ENCODE data around the gene ARHGEF25. TPM values are rescaled to one million over a fixed set of nuclear protein-coding genes. Genes with fewer than 3 reads are reported as not detected.
"Not testable (repeated sequence)": the region's sequence is repeated elsewhere in the genome, so short reads cannot be mapped to it uniquely, and the experiment has no call there.

The ARHGEF25 gene
- total RNA-seq, 1 donor, result 23.9 TPM

- H3K4me3 ChIP-seq (ENCODE audit: insufficient read depth, low read length), result no peak overlapping the region
- no peaks in the 10 kb centered on the region for H4K20me1 ChIP-seq (ENCODE audit: insufficient read depth, low read length)
- peaks cover 3% of the 10 kb centered on the region for H3K4me1 ChIP-seq (ENCODE audit: insufficient read depth, low read length)
- H3K79me2 ChIP-seq (ENCODE audit: insufficient read depth, low read length), result no peaks in the 10 kb centered on the region
- TF ChIP-seq CTCF (IDR thresholded peaks at IDR 0.05; ENCODE audit: extremely low read depth, low read depth, low read length), result no peak
- H2AFZ ChIP-seq (ENCODE audit: low read length), result no peak overlapping the region
- H3K27me3 ChIP-seq (ENCODE audit: insufficient read depth, low read length), result peaks cover 35% of the 10 kb centered on the region
- H3K4me2 ChIP-seq (ENCODE audit: insufficient read depth, low read length), result no peak overlapping the region
- H3K9me3 ChIP-seq (ENCODE audit: low read depth, low read length), result no peaks in the 10 kb centered on the region
- no peak for DNase-seq (ENCODE audit: insufficient read length, low spot score, missing footprints)
- H3K27ac ChIP-seq (ENCODE audit: low read depth, low read length), result no peak overlapping the region
- no peaks in the 10 kb centered on the region for H3K36me3 ChIP-seq (ENCODE audit: insufficient read depth, low read length)
These were observed 25.1 kb upstream of the ARHGEF25 start for GRCh38 chr12:57586128-57586527.

- Histone ChIP-seq H3K4me2 (ENCODE audit: insufficient read depth, low read length) (no peak overlapping the region), H3K27me3 (ENCODE audit: insufficient read depth, low read length) (peaks cover 35% of the 10 kb centered on the region), H3K27ac (ENCODE audit: low read depth, low read length) (no peak overlapping the region), H3K36me3 (ENCODE audit: insufficient read depth, low read length) (no peaks in the 10 kb centered on the region), H2AFZ (ENCODE audit: low read length) (no peak overlapping the region), H3K4me3 (ENCODE audit: insufficient read depth, low read length) (no peak overlapping the region), H3K4me1 (ENCODE audit: insufficient read depth, low read length) (peaks cover 6% of the 10 kb centered on the region), H3K9me3 (ENCODE audit: low read depth, low read length) (no peaks in the 10 kb centered on the region), H3K79me2 (ENCODE audit: insufficient read depth, low read length) (no peaks in the 10 kb centered on the region), H4K20me1 (ENCODE audit: insufficient read depth, low read length) (no peaks in the 10 kb centered on the region)
- TF ChIP-seq CTCF (IDR thresholded peaks at IDR 0.05; ENCODE audit: extremely low read depth, low read depth, low read length), result no peak
- no peak for DNase-seq (ENCODE audit: insufficient read length, low spot score, missing footprints)
These were observed 24.3 kb upstream of the ARHGEF25 start for GRCh38 chr12:57586832-57587429.

- not testable (repeated sequence) for H3K36me3 ChIP-seq (ENCODE audit: insufficient read depth, low read length); H3K4me2 ChIP-seq (ENCODE audit: insufficient read depth, low read length); H3K9me3 ChIP-seq (ENCODE audit: low read depth, low read length); H2AFZ ChIP-seq (ENCODE audit: low read length); DNase-seq (ENCODE audit: insufficient read length, low spot score, missing footprints); H3K27ac ChIP-seq (ENCODE audit: low read depth, low read length); H3K79me2 ChIP-seq (ENCODE audit: insufficient read depth, low read length); H3K4me1 ChIP-seq (ENCODE audit: insufficient read depth, low read length); H4K20me1 ChIP-seq (ENCODE audit: insufficient read depth, low read length); H3K4me3 ChIP-seq (ENCODE audit: insufficient read depth, low read length)
- H3K27me3 ChIP-seq (ENCODE audit: insufficient read depth, low read length), result peaks cover 35% of the 10 kb centered on the region
These were observed 22.2 kb upstream of the ARHGEF25 start for GRCh38 chr12:57588951-57589610.

GRCh38 chr12:57590479-57590863 is 20.8 kb upstream of the ARHGEF25 start:
- Histone ChIP-seq H4K20me1 (ENCODE audit: insufficient read depth, low read length) (no peaks in the 10 kb centered on the region), H3K79me2 (ENCODE audit: insufficient read depth, low read length) (peaks cover 7% of the 10 kb centered on the region), H2AFZ (ENCODE audit: low read length) (peak overlapping the region; percentile 97), H3K27me3 (ENCODE audit: insufficient read depth, low read length) (peaks cover 26% of the 10 kb centered on the region), H3K27ac (ENCODE audit: low read depth, low read length) (peak overlapping the region; percentile 41), H3K36me3 (ENCODE audit: insufficient read depth, low read length) (no peaks in the 10 kb centered on the region), H3K9me3 (ENCODE audit: low read depth, low read length) (no peaks in the 10 kb centered on the region), H3K4me3 (ENCODE audit: insufficient read depth, low read length) (peak overlapping the region; percentile 94), H3K4me1 (ENCODE audit: insufficient read depth, low read length) (peaks cover 9% of the 10 kb centered on the region), H3K4me2 (ENCODE audit: insufficient read depth, low read length) (peak overlapping the region; percentile 92)
- DNase-seq (ENCODE audit: insufficient read length, low spot score, missing footprints), result no peak
- TF ChIP-seq CTCF (IDR thresholded peaks at IDR 0.05; ENCODE audit: extremely low read depth, low read depth, low read length), result no peak

All from osteoblast (primary cell).